ENCODE data around the gene CACFD1.
"Not testable (repeated sequence)": the region's sequence is repeated elsewhere in the genome, so short reads cannot be mapped to it uniquely, and the experiment has no call there.

Gene CACFD1

GRCh38 chr9:133440874-133441273, 18.9 kb upstream of the CACFD1 start:
- DNase-seq (ENCODE audit: low read depth): no peak

GRCh38 chr9:133441571-133441970, 18.2 kb upstream of the CACFD1 start:
- DNase-seq (ENCODE audit: low read depth): no peak

GRCh38 chr9:133443248-133443647, 16.5 kb upstream of the CACFD1 start:
- no peak for DNase-seq (ENCODE audit: low read depth)

GRCh38 chr9:133443982-133444381, 15.8 kb upstream of the CACFD1 start:
- no peak for DNase-seq (ENCODE audit: low read depth)

- no peak for DNase-seq (ENCODE audit: low read depth)
These were observed 14.3 kb upstream of the CACFD1 start for GRCh38 chr9:133445293-133445969.

- no peak for DNase-seq (ENCODE audit: low read depth)
These were observed 11.2 kb upstream of the CACFD1 start for GRCh38 chr9:133448487-133448972.

GRCh38 chr9:133449760-133450159, 10.0 kb upstream of the CACFD1 start:
- no peak for DNase-seq (ENCODE audit: low read depth)

GRCh38 chr9:133451865-133452264, 7.9 kb upstream of the CACFD1 start:
- not testable (repeated sequence) for DNase-seq (ENCODE audit: low read depth)

- DNase-seq (ENCODE audit: low read depth): no peak
These were observed 7.2 kb upstream of the CACFD1 start for GRCh38 chr9:133452562-133452961.

GRCh38 chr9:133453651-133454050, 6.1 kb upstream of the CACFD1 start:
- DNase-seq (ENCODE audit: low read depth): no peak

- no peak for DNase-seq (ENCODE audit: low read depth)
These were observed 5.5 kb upstream of the CACFD1 start for GRCh38 chr9:133454325-133454724.

GRCh38 chr9:133454943-133455673, 4.7 kb upstream of the CACFD1 start:
- no peak for DNase-seq (ENCODE audit: low read depth)

- no peak for DNase-seq (ENCODE audit: low read depth)
These were observed 3.8 kb upstream of the CACFD1 start for GRCh38 chr9:133455936-133456335.

GRCh38 chr9:133456409-133456808, 3.4 kb upstream of the CACFD1 start:
- no peak for DNase-seq (ENCODE audit: low read depth)

GRCh38 chr9:133457233-133457632, 2.5 kb upstream of the CACFD1 start:
- DNase-seq (ENCODE audit: low read depth): no peak

GRCh38 chr9:133457748-133458147, 2.0 kb upstream of the CACFD1 start:
- no peak for DNase-seq (ENCODE audit: low read depth)

- DNase-seq (ENCODE audit: low read depth): no peak
These were observed 1.0 kb upstream of the CACFD1 start for GRCh38 chr9:133458643-133459312.

GRCh38 chr9:133460405-133461175, 812 bp downstream of the CACFD1 start:
- DNase-seq (ENCODE audit: low read depth): peak; percentile 13

- no peak for DNase-seq (ENCODE audit: low read depth)
These were observed 2.2 kb downstream of the CACFD1 start for GRCh38 chr9:133461975-133462374.

- no peak for DNase-seq (ENCODE audit: low read depth)
These were observed 3.6 kb downstream of the CACFD1 start for GRCh38 chr9:133463234-133463863.

- no peak for DNase-seq (ENCODE audit: low read depth)
These were observed 4.3 kb downstream of the CACFD1 start for GRCh38 chr9:133463864-133464615.

All from activated T-helper 1 cell treated with Interleukin-2 at 50 U/mL for 16 hours (primary cell).